ENCODE data around the gene KIRREL1. TPM values are rescaled to one million over a fixed set of nuclear protein-coding genes. Genes with fewer than 3 reads are reported as not detected.

The KIRREL1 gene
- total RNA-seq, 2 donors from 2014 or later, result 19.7 to 21.2 TPM

- DNase-seq (no peak), ATAC-seq (no peak)
- intact Hi-C loops (cut with DNase I), result no loop called here
Measured at GRCh38 chr1:158146165-158146564, 152.7 kb downstream of the KIRREL1 start.

GRCh38 chr1:158146739-158147138 lies 153.3 kb downstream of the KIRREL1 start:
- ATAC-seq (no peak), DNase-seq (no peak)
- intact Hi-C loops (cut with DNase I), result no loop called here

GRCh38 chr1:158147401-158147800 lies 154.0 kb downstream of the KIRREL1 start:
- DNase-seq (no peak), ATAC-seq (no peak)
- intact Hi-C loops (cut with DNase I), result no loop called here

- ATAC-seq (no peak), DNase-seq (no peak)
- intact Hi-C loops (cut with DNase I), result no loop called here
Measured at GRCh38 chr1:158147869-158148268, 154.4 kb downstream of the KIRREL1 start.

- DNase-seq (no peak), ATAC-seq (no peak)
- intact Hi-C loops (cut with DNase I), result no loop called here
Measured at GRCh38 chr1:158148468-158148867, 155.0 kb downstream of the KIRREL1 start.

- intact Hi-C loops (cut with DNase I), result no loop called here
- peak in 1 of 2 donors; percentile 23 for ATAC-seq
- DNase-seq, result peak; percentile 36
Measured at GRCh38 chr1:158149175-158149574, 155.7 kb downstream of the KIRREL1 start.

Other genes starting within 250 kb of the KIRREL1 start
- not detected for gene FCRL2, start 216.5 kb upstream of the KIRREL1 start, total RNA-seq
- gene FCRL1, start 173.5 kb upstream of the KIRREL1 start, total RNA-seq, result under 1 TPM in 1 of 2 donors, not detected in 1; 0.12 TPM
- under 1 TPM in 1 of 2 donors, not detected in 1; 0.38 TPM for gene CD5L, start 151.8 kb upstream of the KIRREL1 start, total RNA-seq
- gene CD1D, start 187.2 kb downstream of the KIRREL1 start, total RNA-seq, result under 1 TPM; 0.74 to 0.76 TPM